CD4-positive, alpha-beta T cell treated with Interleukin-10 for 1 hour (primary cell): Measurements from ENCODE around the gene VAV3.

ENCODE experiments used
- DNase-seq: peaks from one replicate; pipeline ENCODE4 v3.0.0-alpha.2; 2020

The VAV3 gene

GRCh38 chr1:107625405-107626029, 339.5 kb downstream of the VAV3 start:
- DNase-seq, result no peak

GRCh38 chr1:107623431-107623830, 341.5 kb downstream of the VAV3 start:
- no peak for DNase-seq

- DNase-seq, result no peak
These were observed 342.0 kb downstream of the VAV3 start for GRCh38 chr1:107622966-107623365.

GRCh38 chr1:107622535-107622934, 342.4 kb downstream of the VAV3 start:
- DNase-seq, result no peak

- DNase-seq, result no peak
These were observed 344.2 kb downstream of the VAV3 start for GRCh38 chr1:107620753-107621152.

- no peak for DNase-seq
These were observed 346.4 kb downstream of the VAV3 start for GRCh38 chr1:107618539-107618938.

GRCh38 chr1:107617921-107618320, 347.1 kb downstream of the VAV3 start:
- DNase-seq, result no peak

- no peak for DNase-seq
These were observed 347.5 kb downstream of the VAV3 start for GRCh38 chr1:107617456-107617855.

- DNase-seq, result no peak
These were observed 355.2 kb downstream of the VAV3 start for GRCh38 chr1:107609808-107610207.

- no peak for DNase-seq
These were observed 360.2 kb downstream of the VAV3 start for GRCh38 chr1:107604825-107605224.

- no peak for DNase-seq
These were observed 364.3 kb downstream of the VAV3 start for GRCh38 chr1:107600607-107601160.

GRCh38 chr1:107599220-107599619, 365.8 kb downstream of the VAV3 start:
- DNase-seq, result no peak

GRCh38 chr1:107597290-107597689, 367.7 kb downstream of the VAV3 start:
- DNase-seq, result no peak

GRCh38 chr1:107594536-107594935, 370.4 kb downstream of the VAV3 start:
- DNase-seq, result no peak

- no peak for DNase-seq
These were observed 371.3 kb downstream of the VAV3 start for GRCh38 chr1:107593501-107594209.

- DNase-seq, result no peak
These were observed 373.9 kb downstream of the VAV3 start for GRCh38 chr1:107590900-107591622.

- DNase-seq, result no peak
These were observed 374.9 kb downstream of the VAV3 start for GRCh38 chr1:107590087-107590486.

GRCh38 chr1:107588321-107588720, 376.7 kb downstream of the VAV3 start:
- DNase-seq, result no peak

GRCh38 chr1:107575226-107575625, 389.8 kb downstream of the VAV3 start:
- DNase-seq, result no peak

- no peak for DNase-seq
These were observed 390.9 kb downstream of the VAV3 start for GRCh38 chr1:107574044-107574443.

- no peak for DNase-seq
These were observed 392.2 kb downstream of the VAV3 start for GRCh38 chr1:107572674-107573211.

GRCh38 chr1:107570768-107571167, 394.2 kb downstream of the VAV3 start:
- no peak for DNase-seq

- no peak for DNase-seq
These were observed 401.5 kb downstream of the VAV3 start for GRCh38 chr1:107563441-107563840.

- no peak for DNase-seq
These were observed 405.1 kb downstream of the VAV3 start for GRCh38 chr1:107559881-107560280.
